ENCODE data around the gene FNDC3B. TPM values are rescaled to one million over a fixed set of nuclear protein-coding genes. Genes with fewer than 3 reads are reported as not detected.

The FNDC3B gene
- total and polyA plus RNA-seq, 9 of the 15 experiments (the other 6 are each of a cell fraction or from before 2014, with no cell fraction given), result 7.0 to 35.8 (median 16.2) TPM

GRCh38 chr3:172089250-172089649, 49.9 kb downstream of the FNDC3B start (continued):
- no peak for TF ChIP-seq NR2F6 (CRISPR knock-in tag; IDR thresholded peaks at IDR 0.05)

- Histone ChIP-seq H2AFZ (ENCODE audit: low read depth, low read length) (no peak overlapping the region), H3K27ac (ENCODE audit: extremely low read depth, low read depth, low read length) (no peak overlapping the region), H3K27me3 (ENCODE audit: control insufficient read depth in 2 of 2, insufficient read depth in 2 of 2, low read length in 2 of 2) (no peaks in the 10 kb centered on the region), H3K4me2 (ENCODE audit: insufficient read depth, low read length) (no peak overlapping the region), H4K20me1 (replicated peaks; ENCODE audit: control insufficient read depth, insufficient read depth, low read length) (no peaks in the 10 kb centered on the region), H3K4me1 (replicated peaks in 1 of 2; ENCODE audit: control insufficient read depth in 2 of 2, insufficient read depth in 2 of 2, low read length in 2 of 2) (peaks cover 0 to 36% of the 10 kb centered on the region in 2 experiments; a peak in 3 of 5 replicates), H3K9ac (ENCODE audit: insufficient read depth in 1 of 2, low read depth in 2 of 2, low read length in 2 of 2) (no peak overlapping the region; a peak in 1 of 4 replicates), H3K79me2 (ENCODE audit: control insufficient read depth, insufficient read depth, low read length) (peaks cover 85% of the 10 kb centered on the region), H3K9me3 (replicated peaks; ENCODE audit: control insufficient read depth, insufficient read depth, low read depth, low read length) (no peaks in the 10 kb centered on the region), H3K4me3 (no peak overlapping the region), H3K9me1 (ENCODE audit: control insufficient read depth, insufficient read depth, low read length) (peaks cover 4% of the 10 kb centered on the region), H3K36me3 (ENCODE audit: control insufficient read depth, insufficient read depth, low read length) (peaks cover 7% of the 10 kb centered on the region; the same call in 2 of the 3 replicates)
- in situ Hi-C loops (cut with MboI) (no loop called here), intact Hi-C loops (cut with micrococcal nuclease) (no loop called here)
- TF ChIP-seq ZBTB12 (CRISPR knock-in tag; IDR thresholded peaks at IDR 0.05) (no peak), CEBPB (tag; IDR thresholded peaks at IDR 0.05) (0 out of 2 replicates have a peak, but pooled peaks have one; percentile 3)
- DNase-seq (ENCODE audit: extremely low read depth in 1 of 4, low spot score in 3 of 4) (no peak), FAIRE-seq (no peak), ATAC-seq (no peak)
- CTCF ChIA-PET (ENCODE audit: low intra/inter-chr PET ratio), result no interaction called here
- WGBS (ENCODE audit: insufficient coverage, low coverage, missing lambda C conversion rate), result 73% methylated on average over 4 of the region's 4 CpGs
- POLR2A ChIA-PET, result interaction anchor here (0.7 to 4.0 kb wide), 2 partner anchors 11 to 17 kb away, joined by 3 to 15 read pairs; no protein-coding TSS in a partner anchor
- no TSS peak for BruUV-seq (replicated peaks)
Measured at GRCh38 chr3:172090035-172090434, 50.7 kb downstream of the FNDC3B start.
